WERI-Rb-1 (cell line): ENCODE results near the gene RPS8.

Source experiments
- DNase-seq: peaks from one replicate; pipeline ENCODE4 v3.0.0-alpha.2; 2020
- H3K27ac ChIP-seq: fragments of 250-450 bp; sonication (Bioruptor Pico); 2 replicates; pipeline ENCODE4 v1.5.1; 2020; ENCODE audit warnings: mild to moderate bottlenecking, moderate library complexity
- H3K27me3 ChIP-seq: fragments of 250-450 bp; sonication (Bioruptor Pico); 2 replicates; pipeline ENCODE4 v1.5.1; 2021; ENCODE audit warnings: mild to moderate bottlenecking, low read depth, moderate library complexity; ENCODE audit not compliant: insufficient read depth, severe bottlenecking
- H3K36me3 ChIP-seq: fragments of 250-450 bp; sonication (Bioruptor Pico); 2 replicates; pipeline ENCODE4 v1.5.1; 2020; ENCODE audit warnings: mild to moderate bottlenecking, moderate library complexity
- H3K4me3 ChIP-seq: 2 replicates; pipeline ENCODE4 v1.5.1; 2011; ENCODE audit warnings: low read depth, mild to moderate bottlenecking, control low read depth, low read length
- H3K9me3 ChIP-seq: fragments of 250-450 bp; sonication (Bioruptor Pico); 2 replicates; pipeline ENCODE4 v1.5.1; 2021; ENCODE audit warnings: mild to moderate bottlenecking, moderate library complexity; ENCODE audit not compliant: severe bottlenecking
- TF ChIP-seq, protein P1 (sequence below): IDR thresholded peaks from 2 replicates; pipeline ENCODE4 v1.5.1; 2011; ENCODE audit warnings: low read depth, mild to moderate bottlenecking, control low read depth, inconsistent platforms, low read length

Gene RPS8

DNA sequence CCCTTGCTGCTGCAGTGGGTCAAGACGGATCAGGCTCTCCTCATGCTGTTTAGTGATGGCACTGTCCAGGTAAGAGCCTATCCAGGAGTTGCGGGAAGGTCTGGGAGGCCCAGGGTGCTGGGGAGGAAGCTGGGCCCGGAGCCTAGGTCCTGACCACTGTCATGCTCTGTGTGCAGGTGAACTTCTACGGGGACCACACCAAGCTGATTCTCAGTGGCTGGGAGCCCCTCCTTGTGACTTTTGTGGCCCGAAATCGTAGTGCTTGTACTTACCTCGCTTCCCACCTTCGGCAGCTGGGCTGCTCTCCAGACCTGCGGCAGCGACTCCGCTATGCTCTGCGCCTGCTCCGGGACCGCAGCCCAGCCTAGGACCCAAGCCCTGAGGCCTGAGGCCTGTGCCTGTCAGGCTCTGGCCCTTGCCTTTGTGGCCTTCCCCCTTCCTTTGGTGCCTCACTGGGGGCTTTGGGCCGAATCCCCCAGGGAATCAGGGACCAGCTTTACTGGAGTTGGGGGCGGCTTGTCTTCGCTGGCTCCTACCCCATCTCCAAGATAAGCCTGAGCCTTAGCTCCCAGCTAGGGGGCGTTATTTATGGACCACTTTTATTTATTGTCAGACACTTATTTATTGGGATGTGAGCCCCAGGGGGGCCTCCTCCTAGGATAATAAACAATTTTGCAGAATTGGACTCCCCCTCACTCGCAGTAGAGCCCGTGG lies 30.1 kb downstream of the RPS8 start:
- Histone ChIP-seq H3K9me3 (no peaks in the 10 kb centered on the region), H3K27me3 (no peaks in the 10 kb centered on the region), H3K27ac (no peak overlapping the region), H3K36me3 (peaks cover 55% of the 10 kb centered on the region), H3K4me3 (no peak overlapping the region)
- no peak for DNase-seq
- TF ChIP-seq, protein P1, sequence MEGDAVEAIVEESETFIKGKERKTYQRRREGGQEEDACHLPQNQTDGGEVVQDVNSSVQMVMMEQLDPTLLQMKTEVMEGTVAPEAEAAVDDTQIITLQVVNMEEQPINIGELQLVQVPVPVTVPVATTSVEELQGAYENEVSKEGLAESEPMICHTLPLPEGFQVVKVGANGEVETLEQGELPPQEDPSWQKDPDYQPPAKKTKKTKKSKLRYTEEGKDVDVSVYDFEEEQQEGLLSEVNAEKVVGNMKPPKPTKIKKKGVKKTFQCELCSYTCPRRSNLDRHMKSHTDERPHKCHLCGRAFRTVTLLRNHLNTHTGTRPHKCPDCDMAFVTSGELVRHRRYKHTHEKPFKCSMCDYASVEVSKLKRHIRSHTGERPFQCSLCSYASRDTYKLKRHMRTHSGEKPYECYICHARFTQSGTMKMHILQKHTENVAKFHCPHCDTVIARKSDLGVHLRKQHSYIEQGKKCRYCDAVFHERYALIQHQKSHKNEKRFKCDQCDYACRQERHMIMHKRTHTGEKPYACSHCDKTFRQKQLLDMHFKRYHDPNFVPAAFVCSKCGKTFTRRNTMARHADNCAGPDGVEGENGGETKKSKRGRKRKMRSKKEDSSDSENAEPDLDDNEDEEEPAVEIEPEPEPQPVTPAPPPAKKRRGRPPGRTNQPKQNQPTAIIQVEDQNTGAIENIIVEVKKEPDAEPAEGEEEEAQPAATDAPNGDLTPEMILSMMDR = no peak

DNA sequence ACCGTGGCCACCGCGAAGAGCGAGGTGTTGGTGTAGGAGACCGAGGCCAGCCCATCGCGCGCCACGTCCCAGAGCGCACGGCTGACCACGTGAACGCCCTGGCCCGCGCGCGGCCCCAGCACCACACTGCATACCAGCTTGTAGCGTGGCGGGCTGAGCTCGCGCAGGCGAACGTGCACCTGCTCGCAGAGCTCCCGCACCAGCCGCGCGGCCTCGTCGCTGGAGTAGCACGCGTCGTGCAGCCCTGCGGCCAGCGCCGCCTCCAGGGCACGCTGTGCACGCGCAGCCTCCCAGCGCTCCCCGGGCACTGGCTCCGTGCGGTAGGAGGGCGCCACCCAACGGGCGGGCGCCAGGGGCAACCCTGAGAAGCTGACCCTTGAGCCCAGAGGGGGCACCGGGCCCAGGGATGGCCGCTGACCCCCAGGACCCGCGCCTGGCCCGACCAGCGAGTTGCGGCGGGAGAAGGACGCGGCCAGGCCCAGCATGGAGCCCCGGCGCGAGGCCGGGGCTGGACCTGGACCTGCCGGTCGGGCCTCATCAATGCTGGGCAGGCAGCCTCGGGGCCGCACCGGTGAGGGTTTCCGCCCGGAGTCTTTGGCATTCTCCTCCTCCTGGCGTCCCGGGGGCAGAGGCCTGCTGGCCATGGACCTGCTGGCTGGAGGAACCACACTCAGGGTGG lies 30.8 kb downstream of the RPS8 start:
- Histone ChIP-seq H3K9me3 (no peaks in the 10 kb centered on the region), H3K27ac (no peak overlapping the region), H3K4me3 (no peak overlapping the region), H3K36me3 (peaks cover 55% of the 10 kb centered on the region), H3K27me3 (no peaks in the 10 kb centered on the region)
- DNase-seq = no peak
- TF ChIP-seq, protein P1 = no peak

DNA sequence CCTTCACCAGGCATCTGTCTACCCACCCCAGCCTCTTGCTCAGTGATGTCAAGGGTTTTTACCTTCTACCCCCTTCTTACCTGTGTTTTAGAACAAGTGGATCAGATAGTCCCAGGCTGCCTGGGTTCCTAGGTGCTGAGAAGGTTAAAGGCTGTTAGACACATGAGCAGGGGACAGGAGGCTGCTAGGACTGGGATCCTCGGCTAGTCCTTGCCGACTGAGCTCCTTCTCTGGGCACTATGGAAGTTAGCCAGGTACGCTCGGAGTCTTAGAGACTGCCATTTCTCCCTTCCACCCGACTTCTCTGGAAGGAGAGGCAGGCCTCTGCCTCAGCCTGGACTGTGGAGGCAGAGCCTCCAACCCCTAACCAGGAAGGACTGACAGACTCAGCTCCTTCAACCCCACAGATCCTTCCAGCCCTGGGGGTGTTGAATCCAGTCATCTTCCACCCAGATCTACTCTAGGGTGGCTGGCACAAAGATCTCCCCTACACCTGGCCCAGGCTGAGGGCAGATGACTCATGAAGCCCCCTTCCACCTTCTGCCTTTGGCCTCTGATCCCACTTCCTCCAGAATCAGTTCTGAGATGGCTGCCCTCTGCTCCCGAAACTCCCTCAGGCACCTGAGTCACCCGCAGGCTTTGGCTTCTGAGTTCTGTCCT lies 31.5 kb downstream of the RPS8 start, which contains the start of gene DYNLT4:
DYNLT4 (minus strand) TSS at position 648 of the 660 bp plus-strand sequence. CDS start 683 bp downstream, outside the sequence.
- H3K9me3 ChIP-seq = no peaks in the 10 kb centered on the region
- TF ChIP-seq, protein P1 = no peak
- H3K4me3 ChIP-seq = no peak within 1 kb of the TSS
- DNase-seq = no peak
- H3K27ac ChIP-seq = peak within 1 kb of the TSS; percentile 66
- peaks cover 55% of the 10 kb centered on the region for H3K36me3 ChIP-seq
- H3K27me3 ChIP-seq = no peaks in the 10 kb centered on the region

DNA sequence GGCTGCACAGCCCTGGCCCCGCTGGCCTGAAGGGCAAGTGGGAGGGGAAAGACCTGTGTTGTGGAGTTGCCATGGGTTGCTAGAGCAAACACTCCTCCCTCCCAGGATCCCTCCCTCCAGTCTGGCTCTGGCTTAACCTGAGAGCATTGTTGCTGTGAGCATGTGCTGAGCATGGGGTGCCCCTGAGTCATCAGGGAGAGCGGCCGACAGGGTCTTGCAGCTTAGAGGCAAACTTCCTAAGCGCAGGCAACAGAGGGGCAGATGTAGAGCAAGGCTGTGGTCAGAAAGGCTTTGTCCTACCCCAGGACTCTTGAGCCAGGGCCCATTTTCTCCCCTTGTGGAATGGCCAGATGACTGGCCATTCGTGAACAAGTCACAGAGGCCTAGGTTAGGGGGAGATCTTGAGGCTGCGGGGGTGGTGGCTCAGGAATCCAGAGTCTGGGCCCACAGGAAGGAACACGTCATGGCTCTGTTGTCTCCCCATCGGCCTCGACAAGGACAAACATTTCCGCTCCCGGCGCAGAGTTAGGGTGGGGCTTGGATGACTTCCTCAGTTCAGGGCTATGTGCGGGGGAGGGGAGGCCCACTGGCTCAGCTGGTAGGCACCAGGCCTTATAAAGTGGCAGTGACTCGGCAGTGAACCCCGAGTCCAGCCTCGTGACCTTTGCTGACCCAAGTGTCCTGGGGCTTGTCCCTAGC lies 32.2 kb downstream of the RPS8 start:
- peak; percentile 83 for DNase-seq
- TF ChIP-seq, protein P1 = no peak

DNA sequence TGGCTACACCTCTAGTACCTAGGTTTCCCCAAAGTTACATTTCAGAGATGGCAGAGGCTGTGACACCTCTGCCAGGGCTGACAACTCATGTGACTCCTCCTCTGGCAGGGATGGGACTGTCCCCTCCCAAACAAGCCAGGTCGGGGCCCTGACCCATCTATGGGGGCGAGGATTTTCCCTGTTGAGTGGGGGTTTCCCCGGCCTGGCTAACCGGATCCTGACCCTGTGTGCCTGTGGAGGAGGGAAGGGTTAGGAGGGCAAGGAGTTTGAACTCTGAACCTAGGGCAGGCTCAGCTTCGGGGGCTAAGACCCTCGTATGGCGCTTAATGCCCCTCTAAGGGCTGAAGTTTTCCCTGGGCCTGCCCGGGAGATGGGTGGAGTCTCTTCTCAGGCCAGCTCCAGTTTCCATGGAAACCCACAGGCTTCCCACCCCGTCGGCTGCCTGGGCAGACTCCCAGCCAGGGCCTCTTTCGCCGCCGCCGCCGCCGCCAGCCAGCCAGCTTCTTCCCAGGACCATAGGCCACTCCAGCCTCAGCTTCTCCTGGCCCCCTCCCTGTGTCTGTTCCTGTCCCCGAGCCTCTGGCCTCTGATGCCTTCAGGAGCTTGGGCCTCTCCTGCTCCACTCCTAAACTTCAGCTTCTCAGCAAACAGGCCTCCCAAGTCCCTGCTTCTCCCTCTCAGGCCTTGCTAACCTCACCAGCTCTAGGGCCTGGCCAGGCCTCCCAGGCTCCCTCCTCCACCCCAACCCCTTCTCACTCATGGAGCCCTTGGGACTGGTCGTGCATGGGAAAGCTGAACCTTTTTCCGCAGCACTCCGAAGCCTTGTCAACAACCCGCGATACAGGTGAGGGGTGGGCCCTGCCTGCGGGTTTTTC lies 33.0 kb downstream of the RPS8 start, which contains the start of gene BTBD19:
BTBD19 (plus strand) TSS at position 461 of the 875 bp plus-strand sequence; CDS start at position 759, 298 bp downstream.
- peaks cover 40% of the 10 kb centered on the region for H3K36me3 ChIP-seq
- TF ChIP-seq, protein P1 = no peak
- no peak within 1 kb of the TSS for H3K4me3 ChIP-seq
- H3K27ac ChIP-seq = peak within 1 kb of the TSS; percentile 66
- DNase-seq = no peak
- H3K9me3 ChIP-seq = no peaks in the 10 kb centered on the region
- no peaks in the 10 kb centered on the region for H3K27me3 ChIP-seq

More for the DNA sequence above, 32.2 kb downstream of the RPS8 start:
- no peaks in the 10 kb centered on the region for H3K9me3 ChIP-seq
- peaks cover 48% of the 10 kb centered on the region for H3K36me3 ChIP-seq
- H3K27ac ChIP-seq = peak overlapping the region; percentile 66
- no peaks in the 10 kb centered on the region for H3K27me3 ChIP-seq
- no peak overlapping the region for H3K4me3 ChIP-seq
